ENCODE data around the gene FOXP1.

Gene FOXP1

DNA sequence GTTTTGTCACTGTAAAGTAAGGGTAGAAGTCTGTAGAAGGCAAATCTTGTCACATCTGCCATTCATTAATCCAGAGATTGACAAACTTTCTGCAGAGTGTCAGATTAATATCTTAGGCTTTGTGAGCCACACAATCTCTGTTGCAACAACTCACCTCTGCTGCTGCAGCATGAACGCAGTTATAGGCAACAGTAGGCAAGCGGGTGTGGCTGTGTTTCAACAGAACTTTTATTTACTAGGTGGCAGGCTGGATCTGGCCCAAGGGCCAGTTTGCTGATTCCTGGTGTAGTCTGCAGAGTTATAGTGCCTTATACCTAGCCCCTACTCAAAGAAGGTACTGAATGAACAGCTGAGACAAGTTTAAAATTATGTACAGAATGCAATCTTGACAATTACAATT is 396.7 kb downstream of the FOXP1 start:
- H3K79me2 ChIP-seq (ENCODE audit: control insufficient read depth, low read length): no peaks in the 10 kb centered on the region
- no peaks in the 10 kb centered on the region for H3K27me3 ChIP-seq (ENCODE audit: control insufficient read depth, low read length)
- H3K4me2 ChIP-seq (ENCODE audit: low read length): no peak overlapping the region
- H3K9me2 ChIP-seq (replicated peaks; ENCODE audit: control insufficient read depth, low read length): no peaks in the 10 kb centered on the region
- no peaks in the 10 kb centered on the region for H4K20me1 ChIP-seq (ENCODE audit: control insufficient read depth, insufficient read depth, low read depth, low read length)
- H3F3A ChIP-seq (ENCODE audit: control insufficient read depth, insufficient read depth): peaks cover 4% of the 10 kb centered on the region
- H3K4me3 ChIP-seq (ENCODE audit: low read length): no peak overlapping the region
- no peaks in the 10 kb centered on the region for H3K9me3 ChIP-seq (ENCODE audit: control insufficient read depth, insufficient read depth, low read length)
- H3K4me1 ChIP-seq (ENCODE audit: control insufficient read depth, low read length): peaks cover 27% of the 10 kb centered on the region
- TF ChIP-seq EZH2phosphoT487 (IDR thresholded peaks at IDR 0.05; ENCODE audit: borderline replicate concordance, low read length): no peak
- TF ChIP-seq, protein P1, sequence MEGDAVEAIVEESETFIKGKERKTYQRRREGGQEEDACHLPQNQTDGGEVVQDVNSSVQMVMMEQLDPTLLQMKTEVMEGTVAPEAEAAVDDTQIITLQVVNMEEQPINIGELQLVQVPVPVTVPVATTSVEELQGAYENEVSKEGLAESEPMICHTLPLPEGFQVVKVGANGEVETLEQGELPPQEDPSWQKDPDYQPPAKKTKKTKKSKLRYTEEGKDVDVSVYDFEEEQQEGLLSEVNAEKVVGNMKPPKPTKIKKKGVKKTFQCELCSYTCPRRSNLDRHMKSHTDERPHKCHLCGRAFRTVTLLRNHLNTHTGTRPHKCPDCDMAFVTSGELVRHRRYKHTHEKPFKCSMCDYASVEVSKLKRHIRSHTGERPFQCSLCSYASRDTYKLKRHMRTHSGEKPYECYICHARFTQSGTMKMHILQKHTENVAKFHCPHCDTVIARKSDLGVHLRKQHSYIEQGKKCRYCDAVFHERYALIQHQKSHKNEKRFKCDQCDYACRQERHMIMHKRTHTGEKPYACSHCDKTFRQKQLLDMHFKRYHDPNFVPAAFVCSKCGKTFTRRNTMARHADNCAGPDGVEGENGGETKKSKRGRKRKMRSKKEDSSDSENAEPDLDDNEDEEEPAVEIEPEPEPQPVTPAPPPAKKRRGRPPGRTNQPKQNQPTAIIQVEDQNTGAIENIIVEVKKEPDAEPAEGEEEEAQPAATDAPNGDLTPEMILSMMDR (IDR thresholded peaks at IDR 0.05; ENCODE audit: low read depth, low read length, poor library complexity, severe bottlenecking): no peak
- H3K27ac ChIP-seq (ENCODE audit: low read depth, low read length): no peak overlapping the region
- H3K36me3 ChIP-seq (ENCODE audit: control insufficient read depth, low read length): no peaks in the 10 kb centered on the region

GRCh38 chr3:71185733-71186455 is 397.6 kb downstream of the FOXP1 start:
- Histone ChIP-seq H3K9me3 (ENCODE audit: control insufficient read depth, insufficient read depth, low read length) (no peaks in the 10 kb centered on the region), H3K27ac (ENCODE audit: low read depth, low read length) (no peak overlapping the region), H3K4me1 (ENCODE audit: control insufficient read depth, low read length) (peaks cover 27% of the 10 kb centered on the region), H3K4me2 (ENCODE audit: low read length) (no peak overlapping the region), H3K9me2 (replicated peaks; ENCODE audit: control insufficient read depth, low read length) (no peaks in the 10 kb centered on the region), H3K27me3 (ENCODE audit: control insufficient read depth, low read length) (no peaks in the 10 kb centered on the region), H3F3A (ENCODE audit: control insufficient read depth, insufficient read depth) (peaks cover 4% of the 10 kb centered on the region; the same call in 1 of the 2 replicates), H3K4me3 (ENCODE audit: low read length) (no peak overlapping the region), H3K36me3 (ENCODE audit: control insufficient read depth, low read length) (no peaks in the 10 kb centered on the region), H3K79me2 (ENCODE audit: control insufficient read depth, low read length) (no peaks in the 10 kb centered on the region), H4K20me1 (ENCODE audit: control insufficient read depth, insufficient read depth, low read depth, low read length) (no peaks in the 10 kb centered on the region)
- TF ChIP-seq, protein P1 (IDR thresholded peaks at IDR 0.05; ENCODE audit: low read depth, low read length, poor library complexity, severe bottlenecking): no peak

DNA sequence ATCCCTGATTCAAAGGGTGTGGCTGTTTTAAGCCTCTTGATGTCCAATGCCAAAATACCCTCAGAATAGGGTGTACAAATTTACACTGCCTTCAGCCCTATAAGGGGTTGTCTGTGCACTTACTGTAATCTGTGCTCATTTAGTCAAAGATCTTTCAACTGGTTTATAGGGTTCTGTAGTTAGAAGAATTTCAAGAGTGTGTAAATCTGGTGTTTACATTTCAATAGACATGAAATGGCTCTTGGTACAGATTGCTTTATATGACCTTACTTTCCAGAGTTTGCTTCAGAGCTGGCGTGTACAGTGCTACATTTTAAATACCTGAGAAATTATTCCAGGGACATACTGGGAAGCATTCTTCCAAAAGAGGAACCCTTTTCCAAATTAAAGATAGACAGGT is 399.3 kb downstream of the FOXP1 start:
- Histone ChIP-seq H3K27ac (ENCODE audit: low read depth, low read length) (no peak overlapping the region), H3K4me2 (ENCODE audit: low read length) (peak overlapping the region; percentile 45), H3K36me3 (ENCODE audit: control insufficient read depth, low read length) (no peaks in the 10 kb centered on the region), H3K27me3 (ENCODE audit: control insufficient read depth, low read length) (no peaks in the 10 kb centered on the region), H3K9me2 (replicated peaks; ENCODE audit: control insufficient read depth, low read length) (no peaks in the 10 kb centered on the region), H3K4me1 (ENCODE audit: control insufficient read depth, low read length) (peaks cover 27% of the 10 kb centered on the region), H4K20me1 (ENCODE audit: control insufficient read depth, insufficient read depth, low read depth, low read length) (no peaks in the 10 kb centered on the region), H3F3A (ENCODE audit: control insufficient read depth, insufficient read depth) (peaks cover 4% of the 10 kb centered on the region; the same call in 1 of the 2 replicates), H3K79me2 (ENCODE audit: control insufficient read depth, low read length) (no peaks in the 10 kb centered on the region), H3K9me3 (ENCODE audit: control insufficient read depth, insufficient read depth, low read length) (no peaks in the 10 kb centered on the region), H3K4me3 (ENCODE audit: low read length) (no peak overlapping the region)
- TF ChIP-seq, protein P1 (IDR thresholded peaks at IDR 0.05; ENCODE audit: low read depth, low read length, poor library complexity, severe bottlenecking): no peak
- no peak for TF ChIP-seq EZH2phosphoT487 (IDR thresholded peaks at IDR 0.05; ENCODE audit: borderline replicate concordance, low read length)
